WTC11 (cell line): ENCODE measurements around the gene FBXL7.

Source experiments
- ESRRA ChIP-seq: sonication (generic); formaldehyde crosslinking; IDR thresholded peaks from 2 replicates; pipeline ENCODE4 v1.8.1; 2022; ENCODE audit warnings: mild to moderate bottlenecking, missing genetic modification reagents, borderline replicate concordance
- JUN ChIP-seq: sonication (generic); formaldehyde crosslinking; IDR thresholded peaks from 2 replicates; pipeline ENCODE4 v1.8.0; 2023; ENCODE audit warnings: mild to moderate bottlenecking, missing genetic modification reagents
- MAX ChIP-seq: sonication (generic); formaldehyde crosslinking; IDR thresholded peaks from 2 replicates; pipeline ENCODE4 v1.8.0; 2022; ENCODE audit warnings: mild to moderate bottlenecking, missing genetic modification reagents
- PRRX2 ChIP-seq: fragments of 250-450 bp; sonication (Bioruptor Pico); IDR thresholded peaks from 2 replicates; pipeline ENCODE4 v1.8.0; 2021; ENCODE audit warnings: mild to moderate bottlenecking
- SMAD3 ChIP-seq: sonication (generic); formaldehyde crosslinking; IDR thresholded peaks from 2 replicates; pipeline ENCODE4 v1.8.0; 2022; ENCODE audit warnings: missing genetic modification reagents, mild to moderate bottlenecking, borderline replicate concordance
- ZNF219 ChIP-seq: sonication (generic); formaldehyde crosslinking; IDR thresholded peaks from 2 replicates; pipeline ENCODE4 v1.8.0; 2023; ENCODE audit warnings: missing genetic modification reagents, mild to moderate bottlenecking, borderline replicate concordance
- ZNF317 ChIP-seq: sonication (generic); formaldehyde crosslinking; IDR thresholded peaks from 2 replicates; pipeline ENCODE4 v1.8.1; 2023; ENCODE audit warnings: low read depth, mild to moderate bottlenecking, moderate library complexity, missing genetic modification reagents, borderline replicate concordance
- ZNF416 ChIP-seq: fragments of 250-450 bp; sonication (Bioruptor Pico); IDR thresholded peaks from 2 replicates; pipeline ENCODE4 v1.9.0; 2021; ENCODE audit warnings: mild to moderate bottlenecking, inconsistent platforms
- TF ChIP-seq, protein P1 (sequence below): fragments of 200-600 bp; IDR thresholded peaks from 2 replicates; pipeline ENCODE4 v1.8.0; 2022; ENCODE audit warnings: antibody characterized with exemption
- TF ChIP-seq, protein P2 (sequence below): sonication (generic); formaldehyde crosslinking; IDR thresholded peaks from 2 replicates; pipeline ENCODE4 v1.8.1; 2023; ENCODE audit warnings: mild to moderate bottlenecking, missing genetic modification reagents
- TF ChIP-seq, protein P3 (sequence below): sonication (generic); formaldehyde crosslinking; IDR thresholded peaks from 2 replicates; pipeline ENCODE4 v1.8.1; 2023; ENCODE audit warnings: mild to moderate bottlenecking, missing genetic modification reagents, moderate library complexity
- TF ChIP-seq, protein P4 (sequence below): sonication (generic); formaldehyde crosslinking; IDR thresholded peaks from 2 replicates; pipeline ENCODE4 v1.8.1; 2022; ENCODE audit warnings: low read depth, missing genetic modification reagents, borderline replicate concordance
- TF ChIP-seq, protein P5 (sequence below): sonication (generic); formaldehyde crosslinking; IDR thresholded peaks from 2 replicates; pipeline ENCODE4 v1.8.0; 2022; ENCODE audit warnings: mild to moderate bottlenecking, missing genetic modification reagents

- TF ChIP-seq, protein P1, sequence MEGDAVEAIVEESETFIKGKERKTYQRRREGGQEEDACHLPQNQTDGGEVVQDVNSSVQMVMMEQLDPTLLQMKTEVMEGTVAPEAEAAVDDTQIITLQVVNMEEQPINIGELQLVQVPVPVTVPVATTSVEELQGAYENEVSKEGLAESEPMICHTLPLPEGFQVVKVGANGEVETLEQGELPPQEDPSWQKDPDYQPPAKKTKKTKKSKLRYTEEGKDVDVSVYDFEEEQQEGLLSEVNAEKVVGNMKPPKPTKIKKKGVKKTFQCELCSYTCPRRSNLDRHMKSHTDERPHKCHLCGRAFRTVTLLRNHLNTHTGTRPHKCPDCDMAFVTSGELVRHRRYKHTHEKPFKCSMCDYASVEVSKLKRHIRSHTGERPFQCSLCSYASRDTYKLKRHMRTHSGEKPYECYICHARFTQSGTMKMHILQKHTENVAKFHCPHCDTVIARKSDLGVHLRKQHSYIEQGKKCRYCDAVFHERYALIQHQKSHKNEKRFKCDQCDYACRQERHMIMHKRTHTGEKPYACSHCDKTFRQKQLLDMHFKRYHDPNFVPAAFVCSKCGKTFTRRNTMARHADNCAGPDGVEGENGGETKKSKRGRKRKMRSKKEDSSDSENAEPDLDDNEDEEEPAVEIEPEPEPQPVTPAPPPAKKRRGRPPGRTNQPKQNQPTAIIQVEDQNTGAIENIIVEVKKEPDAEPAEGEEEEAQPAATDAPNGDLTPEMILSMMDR = no peak
- no peak for TF ChIP-seq SMAD3 (CRISPR knock-in tag)
- TF ChIP-seq JUN (CRISPR knock-in tag) = no peak
- TF ChIP-seq MAX = no peak
- TF ChIP-seq, protein P2, sequence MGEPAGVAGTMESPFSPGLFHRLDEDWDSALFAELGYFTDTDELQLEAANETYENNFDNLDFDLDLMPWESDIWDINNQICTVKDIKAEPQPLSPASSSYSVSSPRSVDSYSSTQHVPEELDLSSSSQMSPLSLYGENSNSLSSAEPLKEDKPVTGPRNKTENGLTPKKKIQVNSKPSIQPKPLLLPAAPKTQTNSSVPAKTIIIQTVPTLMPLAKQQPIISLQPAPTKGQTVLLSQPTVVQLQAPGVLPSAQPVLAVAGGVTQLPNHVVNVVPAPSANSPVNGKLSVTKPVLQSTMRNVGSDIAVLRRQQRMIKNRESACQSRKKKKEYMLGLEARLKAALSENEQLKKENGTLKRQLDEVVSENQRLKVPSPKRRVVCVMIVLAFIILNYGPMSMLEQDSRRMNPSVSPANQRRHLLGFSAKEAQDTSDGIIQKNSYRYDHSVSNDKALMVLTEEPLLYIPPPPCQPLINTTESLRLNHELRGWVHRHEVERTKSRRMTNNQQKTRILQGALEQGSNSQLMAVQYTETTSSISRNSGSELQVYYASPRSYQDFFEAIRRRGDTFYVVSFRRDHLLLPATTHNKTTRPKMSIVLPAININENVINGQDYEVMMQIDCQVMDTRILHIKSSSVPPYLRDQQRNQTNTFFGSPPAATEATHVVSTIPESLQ = no peak
- no peak for TF ChIP-seq ZNF416 (CRISPR knock-in tag)
- TF ChIP-seq, protein P3, sequence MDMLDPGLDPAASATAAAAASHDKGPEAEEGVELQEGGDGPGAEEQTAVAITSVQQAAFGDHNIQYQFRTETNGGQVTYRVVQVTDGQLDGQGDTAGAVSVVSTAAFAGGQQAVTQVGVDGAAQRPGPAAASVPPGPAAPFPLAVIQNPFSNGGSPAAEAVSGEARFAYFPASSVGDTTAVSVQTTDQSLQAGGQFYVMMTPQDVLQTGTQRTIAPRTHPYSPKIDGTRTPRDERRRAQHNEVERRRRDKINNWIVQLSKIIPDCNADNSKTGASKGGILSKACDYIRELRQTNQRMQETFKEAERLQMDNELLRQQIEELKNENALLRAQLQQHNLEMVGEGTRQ (CRISPR knock-in tag) = no peak
- TF ChIP-seq ZNF317 (CRISPR knock-in tag) = no peak
- no peak for TF ChIP-seq ESRRA (CRISPR knock-in tag)
- TF ChIP-seq PRRX2 (CRISPR knock-in tag) = no peak
- TF ChIP-seq, protein P4, sequence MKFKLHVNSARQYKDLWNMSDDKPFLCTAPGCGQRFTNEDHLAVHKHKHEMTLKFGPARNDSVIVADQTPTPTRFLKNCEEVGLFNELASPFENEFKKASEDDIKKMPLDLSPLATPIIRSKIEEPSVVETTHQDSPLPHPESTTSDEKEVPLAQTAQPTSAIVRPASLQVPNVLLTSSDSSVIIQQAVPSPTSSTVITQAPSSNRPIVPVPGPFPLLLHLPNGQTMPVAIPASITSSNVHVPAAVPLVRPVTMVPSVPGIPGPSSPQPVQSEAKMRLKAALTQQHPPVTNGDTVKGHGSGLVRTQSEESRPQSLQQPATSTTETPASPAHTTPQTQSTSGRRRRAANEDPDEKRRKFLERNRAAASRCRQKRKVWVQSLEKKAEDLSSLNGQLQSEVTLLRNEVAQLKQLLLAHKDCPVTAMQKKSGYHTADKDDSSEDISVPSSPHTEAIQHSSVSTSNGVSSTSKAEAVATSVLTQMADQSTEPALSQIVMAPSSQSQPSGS = no peak
- TF ChIP-seq ZNF219 (CRISPR knock-in tag) = no peak
- TF ChIP-seq, protein P5, sequence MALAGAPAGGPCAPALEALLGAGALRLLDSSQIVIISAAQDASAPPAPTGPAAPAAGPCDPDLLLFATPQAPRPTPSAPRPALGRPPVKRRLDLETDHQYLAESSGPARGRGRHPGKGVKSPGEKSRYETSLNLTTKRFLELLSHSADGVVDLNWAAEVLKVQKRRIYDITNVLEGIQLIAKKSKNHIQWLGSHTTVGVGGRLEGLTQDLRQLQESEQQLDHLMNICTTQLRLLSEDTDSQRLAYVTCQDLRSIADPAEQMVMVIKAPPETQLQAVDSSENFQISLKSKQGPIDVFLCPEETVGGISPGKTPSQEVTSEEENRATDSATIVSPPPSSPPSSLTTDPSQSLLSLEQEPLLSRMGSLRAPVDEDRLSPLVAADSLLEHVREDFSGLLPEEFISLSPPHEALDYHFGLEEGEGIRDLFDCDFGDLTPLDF (CRISPR knock-in tag) = no peak
These were observed 193.4 kb downstream of the FBXL7 start for GRCh38 chr5:15693382-15693728.
